Measurements from ENCODE around the gene SLC41A1.
"Not testable (repeated sequence)": the region's sequence is repeated elsewhere in the genome, so short reads cannot be mapped to it uniquely, and the experiment has no call there.

Gene SLC41A1

DNA sequence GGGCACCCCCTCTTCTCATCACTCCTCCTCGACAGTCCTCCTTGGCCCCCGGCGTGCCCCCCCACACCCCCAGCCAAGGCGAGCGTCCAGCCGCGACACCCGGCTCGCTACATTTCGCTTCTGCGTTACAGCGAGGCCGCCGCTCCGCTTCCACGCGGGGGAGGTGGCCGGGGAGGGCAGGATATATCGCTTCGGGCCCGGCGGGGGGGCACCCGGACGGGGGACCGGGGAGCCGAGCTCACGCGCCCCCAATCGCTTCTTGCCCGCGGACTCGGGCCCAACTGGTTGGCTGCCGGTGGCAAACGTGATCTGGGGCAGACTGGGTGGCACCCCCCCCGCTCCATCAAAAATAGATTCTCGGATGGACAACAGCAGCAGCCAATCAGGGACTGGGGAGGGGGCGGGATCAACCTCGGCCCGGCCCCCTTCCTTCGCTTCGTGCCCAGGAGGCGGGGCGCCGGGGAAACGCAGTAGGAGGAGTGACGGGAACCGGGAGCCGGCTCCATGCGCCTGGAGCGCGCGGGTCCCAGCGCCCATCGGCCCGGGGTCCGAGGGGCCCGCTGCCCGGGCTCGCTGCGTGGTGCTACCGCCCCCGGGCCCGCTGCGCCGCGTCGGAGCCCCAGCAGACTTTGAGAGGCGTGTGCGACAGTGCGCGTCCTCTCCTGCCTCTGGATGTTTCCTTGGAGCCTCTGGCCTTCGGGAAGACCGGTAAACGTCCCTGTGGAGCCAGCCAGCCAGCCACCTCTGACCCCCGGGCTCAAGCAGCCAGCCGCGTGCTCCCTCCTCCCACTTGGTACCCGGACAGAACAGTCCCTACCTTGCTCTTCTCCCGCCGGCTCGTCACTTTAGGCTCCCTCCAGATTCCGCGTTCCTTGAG, at the start of gene SLC41A1:
SLC41A1 (minus strand) TSS at position 321 of the 877 bp plus-strand sequence. CDS start 2,757 bp downstream, outside the sequence.
- peak; percentile 98 for DNase-seq (ENCODE audit: low spot score)
- in situ Hi-C loops (cut with MboI; ENCODE audit: low sequenced_read_pairs, unreplicated experiment), result no loop called here
- TF ChIP-seq, protein P1, sequence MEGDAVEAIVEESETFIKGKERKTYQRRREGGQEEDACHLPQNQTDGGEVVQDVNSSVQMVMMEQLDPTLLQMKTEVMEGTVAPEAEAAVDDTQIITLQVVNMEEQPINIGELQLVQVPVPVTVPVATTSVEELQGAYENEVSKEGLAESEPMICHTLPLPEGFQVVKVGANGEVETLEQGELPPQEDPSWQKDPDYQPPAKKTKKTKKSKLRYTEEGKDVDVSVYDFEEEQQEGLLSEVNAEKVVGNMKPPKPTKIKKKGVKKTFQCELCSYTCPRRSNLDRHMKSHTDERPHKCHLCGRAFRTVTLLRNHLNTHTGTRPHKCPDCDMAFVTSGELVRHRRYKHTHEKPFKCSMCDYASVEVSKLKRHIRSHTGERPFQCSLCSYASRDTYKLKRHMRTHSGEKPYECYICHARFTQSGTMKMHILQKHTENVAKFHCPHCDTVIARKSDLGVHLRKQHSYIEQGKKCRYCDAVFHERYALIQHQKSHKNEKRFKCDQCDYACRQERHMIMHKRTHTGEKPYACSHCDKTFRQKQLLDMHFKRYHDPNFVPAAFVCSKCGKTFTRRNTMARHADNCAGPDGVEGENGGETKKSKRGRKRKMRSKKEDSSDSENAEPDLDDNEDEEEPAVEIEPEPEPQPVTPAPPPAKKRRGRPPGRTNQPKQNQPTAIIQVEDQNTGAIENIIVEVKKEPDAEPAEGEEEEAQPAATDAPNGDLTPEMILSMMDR (IDR thresholded peaks at IDR 0.05; ENCODE audit: borderline replicate concordance, control extremely low read depth, extremely low read depth, insufficient read depth, missing control alignments), result no peak

DNA sequence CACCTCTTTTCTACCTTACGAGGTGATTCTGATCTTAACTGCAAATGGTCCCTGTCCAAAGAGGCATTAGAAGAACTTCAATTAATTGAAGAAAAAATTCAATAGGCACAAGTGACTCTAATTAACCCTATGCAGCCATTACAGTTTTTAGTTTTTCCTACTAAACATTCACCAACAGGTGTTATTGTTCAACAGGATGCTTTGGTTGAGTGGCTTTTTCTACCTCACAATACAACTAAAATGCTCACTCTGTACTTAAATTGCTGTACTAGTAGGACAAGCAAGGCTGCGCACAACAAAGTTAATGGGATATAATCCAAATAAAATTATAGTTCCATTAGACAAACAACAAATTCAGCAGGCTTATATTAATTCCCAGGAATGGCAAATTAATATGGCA, 48.5 kb upstream of the SLC41A1 start:
- no peak for DNase-seq (ENCODE audit: low spot score)
- in situ Hi-C loops (cut with MboI; ENCODE audit: low sequenced_read_pairs, unreplicated experiment), result no loop called here
- TF ChIP-seq, protein P1 (IDR thresholded peaks at IDR 0.05; ENCODE audit: borderline replicate concordance, control extremely low read depth, extremely low read depth, insufficient read depth, missing control alignments), result no peak

DNA sequence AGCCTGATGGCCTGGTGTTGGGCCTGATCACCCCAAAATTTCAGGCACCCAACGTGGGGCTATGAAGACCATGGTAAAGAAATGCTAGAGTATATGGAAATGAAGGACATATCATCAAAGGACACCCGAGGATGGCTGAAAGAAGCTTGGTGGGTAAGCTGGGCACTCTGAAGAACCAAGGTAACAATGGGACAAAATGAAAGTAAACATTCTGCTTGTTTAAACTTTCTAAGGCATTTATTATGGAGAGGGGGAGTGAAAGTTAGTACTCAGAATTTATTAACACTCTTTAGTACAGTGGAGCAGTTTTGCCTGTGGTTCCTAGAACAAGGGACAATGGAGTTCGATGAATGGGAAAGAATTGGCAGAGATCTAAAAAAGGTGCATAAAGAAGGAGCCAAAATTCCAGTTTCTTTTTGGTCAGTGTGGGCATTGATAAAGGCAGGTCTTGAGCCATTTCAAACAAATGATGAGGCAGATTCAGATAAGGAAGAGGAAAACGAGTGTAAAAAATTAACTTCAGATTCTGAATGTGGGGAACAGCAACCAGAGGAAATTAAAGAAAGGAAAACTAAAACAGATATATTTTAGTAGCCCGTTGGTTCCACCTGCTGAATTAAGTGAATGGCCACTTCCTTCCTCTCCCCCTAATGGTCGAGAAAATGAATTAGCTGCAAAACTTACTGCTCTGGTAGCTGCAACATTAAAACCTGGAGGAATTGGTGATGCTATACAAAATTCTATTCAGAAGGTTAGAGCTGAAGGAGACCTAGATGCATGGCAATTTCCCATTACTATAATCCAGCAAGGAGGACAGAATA, 45.4 kb upstream of the SLC41A1 start:
- DNase-seq (ENCODE audit: low spot score), result no peak
- TF ChIP-seq, protein P1 (IDR thresholded peaks at IDR 0.05; ENCODE audit: borderline replicate concordance, control extremely low read depth, extremely low read depth, insufficient read depth, missing control alignments), result no peak
- in situ Hi-C loops (cut with MboI; ENCODE audit: low sequenced_read_pairs, unreplicated experiment), result no loop called here

DNA sequence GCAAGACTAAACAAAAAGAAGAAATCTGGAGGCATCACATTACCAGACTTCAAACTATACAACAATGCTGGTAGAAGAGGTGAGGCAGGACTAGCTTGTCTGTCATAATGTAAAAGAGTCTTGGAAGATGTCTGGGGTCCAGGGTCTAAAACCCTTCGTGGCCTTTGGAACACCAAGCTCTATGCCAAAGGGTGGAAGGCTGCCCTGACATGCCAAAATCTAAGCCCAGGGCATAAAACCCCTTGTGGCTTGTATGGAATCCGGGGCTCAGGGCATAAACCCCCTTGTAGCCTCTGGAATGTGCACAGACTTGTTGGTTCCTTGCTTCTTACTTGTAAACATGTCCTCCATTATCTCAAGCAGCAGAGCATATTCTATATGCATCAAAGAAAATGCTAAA, 44.5 kb upstream of the SLC41A1 start:
- in situ Hi-C loops (cut with MboI; ENCODE audit: low sequenced_read_pairs, unreplicated experiment); DNase-seq (ENCODE audit: low spot score): not testable (repeated sequence)

DNA sequence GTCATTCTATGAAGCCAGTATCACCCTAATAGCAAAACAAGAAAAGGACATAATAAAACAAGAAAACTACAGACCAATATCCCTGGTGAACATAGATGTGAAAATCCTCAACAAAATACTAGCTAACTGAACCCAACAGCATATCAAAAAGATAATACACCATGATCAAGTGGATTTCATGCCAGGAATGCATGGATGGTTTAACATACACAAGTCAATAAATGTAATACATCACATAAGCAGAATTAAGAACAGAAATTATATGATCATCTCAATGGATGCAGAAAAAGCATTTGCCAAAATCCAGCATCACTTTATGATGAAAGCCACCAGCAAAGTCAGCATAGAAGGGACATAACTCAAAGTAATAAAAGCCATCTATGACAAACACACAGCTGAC, 43.4 kb upstream of the SLC41A1 start:
- TF ChIP-seq, protein P1 (IDR thresholded peaks at IDR 0.05; ENCODE audit: borderline replicate concordance, control extremely low read depth, extremely low read depth, insufficient read depth, missing control alignments), result no peak
- in situ Hi-C loops (cut with MboI; ENCODE audit: low sequenced_read_pairs, unreplicated experiment), result no loop called here
- no peak for DNase-seq (ENCODE audit: low spot score)

DNA sequence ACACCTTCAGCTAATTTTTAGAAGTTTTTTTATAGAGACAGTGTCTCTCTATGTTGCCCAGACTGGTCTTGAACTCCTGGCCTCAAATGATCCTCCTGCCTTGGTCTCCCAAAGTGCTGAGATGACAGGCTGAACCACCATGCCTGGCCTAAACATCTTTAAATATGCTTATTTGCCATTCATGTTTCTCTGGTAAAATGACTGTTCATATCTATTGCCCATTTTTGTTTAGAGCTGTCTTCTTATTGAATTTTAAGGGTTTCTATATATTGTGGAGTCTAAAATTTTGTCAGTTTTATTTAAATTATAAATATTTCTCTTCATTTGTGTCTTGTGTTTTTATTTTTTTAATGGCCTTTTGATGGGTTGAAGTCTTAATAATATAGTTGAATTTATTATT, 40.0 kb upstream of the SLC41A1 start:
- TF ChIP-seq, protein P1 (IDR thresholded peaks at IDR 0.05; ENCODE audit: borderline replicate concordance, control extremely low read depth, extremely low read depth, insufficient read depth, missing control alignments), result no peak
- in situ Hi-C loops (cut with MboI; ENCODE audit: low sequenced_read_pairs, unreplicated experiment), result no loop called here
- DNase-seq (ENCODE audit: low spot score), result no peak

DNA sequence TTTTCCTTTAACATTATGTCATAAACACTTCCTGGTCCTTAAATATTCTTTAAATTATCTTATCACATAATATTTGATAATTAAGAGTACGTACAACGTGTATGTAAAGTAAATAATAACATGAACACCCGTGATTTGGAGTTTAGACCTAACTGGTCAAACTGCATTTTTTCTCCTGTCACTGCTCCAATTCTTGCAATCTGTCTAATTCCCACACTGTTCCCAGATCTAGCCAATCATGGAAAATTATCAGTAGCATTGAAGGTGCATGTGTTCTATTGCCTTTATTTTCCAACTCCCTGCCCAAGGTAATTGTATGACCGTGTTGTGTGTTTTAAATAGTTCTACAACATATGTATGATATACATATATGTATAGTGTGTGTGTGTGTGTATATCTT, 39.0 kb upstream of the SLC41A1 start:
- DNase-seq (ENCODE audit: low spot score), result no peak
- in situ Hi-C loops (cut with MboI; ENCODE audit: low sequenced_read_pairs, unreplicated experiment), result no loop called here
- TF ChIP-seq, protein P1 (IDR thresholded peaks at IDR 0.05; ENCODE audit: borderline replicate concordance, control extremely low read depth, extremely low read depth, insufficient read depth, missing control alignments), result no peak
